Lower leg skin (tissue), 3 donors: ENCODE measurements around the gene SORCS1.

Experiments
- CTCF ChIP-seq, 3 donors: fragments of 450-650 bp; IDR thresholded peaks; one replicate each; pipeline ENCODE4 v1.5.1; 2016; ENCODE audit warnings: antibody characterized with exemption in 3 of 3, mild to moderate bottlenecking in 3 of 3, moderate library complexity in 2 of 3
- POLR2A ChIP-seq, 2 donors: fragments of 450-650 bp; IDR thresholded peaks; one replicate each; pipeline ENCODE4 v1.6.1; 2016 to 2017; ENCODE audit warnings: antibody characterized with exemption in 2 of 2, mild to moderate bottlenecking in 1 of 2, moderate library complexity in 1 of 2

- TF ChIP-seq POLR2A (IDR thresholded peaks at IDR 0.05) (no peak), CTCF (IDR thresholded peaks at IDR 0.05) (no peak)
Measured at GRCh38 chr10:106911096-106911495, 253.4 kb downstream of the SORCS1 start.
